Esophagus squamous epithelium (tissue), 5 donors: ENCODE data around the gene TIMP2. TPM values are rescaled to one million over a fixed set of nuclear protein-coding genes. Genes with fewer than 3 reads are reported as not detected.
"Not testable (repeated sequence)": the region's sequence is repeated elsewhere in the genome, so short reads cannot be mapped to it uniquely, and the experiment has no call there.

Source experiments
- DNase-seq: peaks from one replicate; lab custom pipeline; 2025; lab: John Stamatoyannopoulos, UW
- H3K27ac ChIP-seq, 4 donors: fragments of 200-600 bp; sonication (generic); one replicate each; pipeline ENCODE4 v1.5.1; 2016 to 2019; ENCODE audit warnings: mild to moderate bottlenecking in 1 of 4
- H3K27me3 ChIP-seq, 4 donors: fragments of 200-600 bp; sonication (generic); 1 replicate in 3 of 4; 2 replicates in 1 of 4; pipeline versions ENCODE4 v1.5.1 to v1.6.0; 2017 to 2021; ENCODE audit warnings: antibody characterized with exemption in 1 of 4
- H3K36me3 ChIP-seq, 3 donors: fragments of 200-600 bp; sonication (generic); one replicate each; pipeline ENCODE4 v1.5.1; 2016 to 2019
- H3K4me1 ChIP-seq, 3 donors: fragments of 200-600 bp; sonication (generic); one replicate each; pipeline ENCODE4 v1.5.1; 2017 to 2019
- H3K4me3 ChIP-seq, 4 donors: fragments of 200-600 bp; sonication (generic); 1 replicate in 3 of 4; 2 replicates in 1 of 4; pipeline ENCODE4 v1.5.1; 2016 to 2019; ENCODE audit warnings: mild to moderate bottlenecking in 2 of 4, moderate library complexity in 1 of 4
- H3K9me3 ChIP-seq, 3 donors: fragments of 200-600 bp; sonication (generic); one replicate each; pipeline ENCODE4 v1.5.1; 2016 to 2019
- CTCF ChIP-seq, 6 experiments: fragments of 450-650 bp in 4 of 6; fragments of 200-600 bp in 2 of 6; sonication (generic) in 2 of 6; IDR thresholded peaks; one replicate each; pipeline ENCODE4 v1.5.1; 2016 to 2019; ENCODE audit warnings: antibody characterized with exemption in 6 of 6, mild to moderate bottlenecking in 4 of 6, moderate library complexity in 4 of 6
- POLR2A ChIP-seq, 4 donors: fragments of 450-650 bp; IDR thresholded peaks; one replicate each; pipeline ENCODE4 v1.6.1; 2017; ENCODE audit warnings: antibody characterized with exemption in 4 of 4, mild to moderate bottlenecking in 4 of 4, moderate library complexity in 3 of 4
- WGBS, 2 donors: methylation state at CpG; one replicate each; pipeline ENCODE4 v1.1.5; 2018; 5-methylcytosine and 5-hydroxymethylcytosine counted together
- intact Hi-C: fragments of 100-400 bp; cut with DNase I; formaldehyde crosslinking; loops from one replicate; pipeline ENCODE4 v1.15.0; 2022
- total RNA-seq, 4 donors: library from RNA; depleted of rRNA; stranded (reverse); fragments of >200 nt; gene quantifications; one replicate each; pipeline ENCODE4 v1.1.0, GENCODE V29; 2016
- donor health status: DM: yes; HTN: yes; CAD: no.

Gene TIMP2
- total RNA-seq, 4 donors from 2014 or later = 6.1 to 154 (median 28.2) TPM

DNA sequence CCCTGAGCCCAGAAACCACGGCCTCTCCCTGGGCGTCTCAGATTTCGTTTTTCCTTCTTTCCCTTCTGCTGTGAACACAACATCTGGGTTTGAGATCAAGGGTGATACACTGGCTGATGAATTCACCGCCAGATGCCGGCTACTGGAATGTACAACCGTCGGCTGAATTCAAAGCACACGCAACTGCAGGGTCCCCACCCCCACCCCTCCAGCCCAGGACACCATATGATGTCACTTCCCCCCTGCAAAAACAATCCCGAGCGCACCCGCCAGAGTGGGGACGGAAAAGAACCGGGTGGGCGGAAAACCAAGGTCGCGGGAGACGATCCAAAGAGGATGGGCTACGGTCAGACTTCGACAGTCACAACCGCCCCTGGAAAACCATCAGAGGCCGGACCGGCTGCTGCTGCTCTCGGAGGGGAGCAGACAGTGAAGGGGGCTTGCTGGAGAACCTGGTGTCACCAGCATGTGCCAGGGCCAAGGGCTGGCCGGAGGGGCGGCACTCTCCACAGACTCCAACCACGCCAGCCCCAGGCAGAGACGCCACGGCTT is 45.5 kb downstream of the TIMP2 start:
- H3K27me3 ChIP-seq = no peaks in the 10 kb centered on the region
- H3K36me3 ChIP-seq = no peaks in the 10 kb centered on the region
- 45 to 75% methylated on average over 21 to 26 of the region's 28 CpGs for WGBS, 2 donors
- no peak for DNase-seq
- peak overlapping the region in 2 of 4 donors; percentile 9 to 47 for H3K4me3 ChIP-seq
- TF ChIP-seq POLR2A (IDR thresholded peaks at IDR 0.05) (no peak), CTCF (IDR thresholded peaks at IDR 0.05) (no peak)
- intact Hi-C loops = no loop called here
- H3K4me1 ChIP-seq = peaks cover 49 to 99% (median 58%) of the 10 kb centered on the region in 3 donors
- peak overlapping the region; percentile 78 to 94 (median 92) for H3K27ac ChIP-seq
- H3K9me3 ChIP-seq = no peaks in the 10 kb centered on the region

- TF ChIP-seq POLR2A (IDR thresholded peaks at IDR 0.05) (no peak), CTCF (IDR thresholded peaks at IDR 0.05) (no peak)
- 83 to 87% methylated on average over 11 to 13 of the region's 14 CpGs for WGBS, 2 donors
- Histone ChIP-seq H3K4me3 (peak overlapping the region in 2 of 4 donors; percentile 9 to 47), H3K36me3 (peaks cover 0 to under 1% (median 0%) of the 10 kb centered on the region in 3 donors), H3K27me3 (no peaks in the 10 kb centered on the region), H3K9me3 (no peaks in the 10 kb centered on the region), H3K4me1 (peaks cover 42 to 98% (median 51%) of the 10 kb centered on the region in 3 donors), H3K27ac (peak overlapping the region; percentile 78 to 94 (median 92))
- intact Hi-C loops = no loop called here
- no peak for DNase-seq
These were observed 46.2 kb downstream of the TIMP2 start for GRCh38 chr17:78878871-78879527.

- Histone ChIP-seq H3K36me3 (peaks cover 0 to 8% (median 0%) of the 10 kb centered on the region in 3 donors), H3K9me3 (no peaks in the 10 kb centered on the region), H3K4me1 (peaks cover 35 to 98% (median 43%) of the 10 kb centered on the region in 3 donors), H3K4me3 (no peak overlapping the region), H3K27me3 (no peaks in the 10 kb centered on the region), H3K27ac (peak overlapping the region in 3 of 4 donors; percentile 91 to 94 (median 93))
- WGBS, 2 donors = 81 to 93% methylated on average over 3 to 9 of the region's 15 CpGs
- intact Hi-C loops = no loop called here
- no peak for TF ChIP-seq CTCF (IDR thresholded peaks at IDR 0.05)
- TF ChIP-seq POLR2A (IDR thresholded peaks at IDR 0.05) = no peak
- DNase-seq = no peak
These were observed 46.9 kb downstream of the TIMP2 start for GRCh38 chr17:78878261-78878660.

- WGBS, 2 donors = 61 to 72% methylated on average over 2 to 6 of the region's 8 CpGs
- Histone ChIP-seq H3K36me3 (peaks cover 0 to 17% (median 0%) of the 10 kb centered on the region in 3 donors), H3K4me1 (peaks cover 28 to 87% (median 31%) of the 10 kb centered on the region in 3 donors), H3K27ac (peak overlapping the region in 2 of 4 donors; percentile 91 to 93)
- intact Hi-C loops, H3K9me3 ChIP-seq, H3K27me3 ChIP-seq, H3K4me3 ChIP-seq, DNase-seq: not testable (repeated sequence)
These were observed 48.2 kb downstream of the TIMP2 start for GRCh38 chr17:78876954-78877517.

- peaks cover 28 to 78% (median 30%) of the 10 kb centered on the region in 3 donors for H3K4me1 ChIP-seq
- no peaks in the 10 kb centered on the region for H3K27me3 ChIP-seq
- H3K27ac ChIP-seq = peak overlapping the region in 3 of 4 donors; percentile 59 to 93 (median 91)
- intact Hi-C loops = no loop called here
- TF ChIP-seq POLR2A (IDR thresholded peaks at IDR 0.05) (no peak), CTCF (IDR thresholded peaks at IDR 0.05) (no peak)
- no peaks in the 10 kb centered on the region for H3K9me3 ChIP-seq
- H3K36me3 ChIP-seq = peaks cover 0 to 24% (median 0%) of the 10 kb centered on the region in 3 donors
- WGBS, 2 donors = 35 to 58% methylated on average over 7 of the region's 7 CpGs
- DNase-seq = no peak
- H3K4me3 ChIP-seq = no peak overlapping the region
These were observed 49.0 kb downstream of the TIMP2 start for GRCh38 chr17:78876094-78876597.
